MV-4-11 (cell line): ENCODE data around the gene NCAPD3.
"Not testable (repeated sequence)": the region's sequence is repeated elsewhere in the genome, so short reads cannot be mapped to it uniquely, and the experiment has no call there.

Source experiments
- DNase-seq: peaks from one replicate; lab custom pipeline; 2025; lab: John Stamatoyannopoulos, UW

NCAPD3 gene

GRCh38 chr11:134223836-134224709 lies at the start of gene NCAPD3, which contains the start of gene VPS26B:
Gene NCAPD3, minus strand, starts transcription at chr11:134223967. Its CDS starts 41 bp downstream, at chr11:134223926.
Gene VPS26B, plus strand, starts transcription at chr11:134224671. Its CDS starts 452 bp downstream, at chr11:134225123.
- DNase-seq, result peak; percentile 96

GRCh38 chr11:134273317-134273712 lies 49.5 kb upstream of the NCAPD3 start:
- DNase-seq, result no peak

GRCh38 chr11:134272381-134273316 lies 48.9 kb upstream of the NCAPD3 start:
- DNase-seq, result no peak

- DNase-seq, result no peak
Measured at GRCh38 chr11:134271978-134272377, 48.2 kb upstream of the NCAPD3 start.

GRCh38 chr11:134270250-134270714 lies 46.5 kb upstream of the NCAPD3 start:
- DNase-seq, result no peak

GRCh38 chr11:134267966-134268365 lies 44.2 kb upstream of the NCAPD3 start:
- no peak for DNase-seq

GRCh38 chr11:134267461-134267860 lies 43.7 kb upstream of the NCAPD3 start:
- DNase-seq, result no peak

- peak; percentile 81 for DNase-seq
Measured at GRCh38 chr11:134266841-134267251, 43.1 kb upstream of the NCAPD3 start.

GRCh38 chr11:134266440-134266839 lies 42.7 kb upstream of the NCAPD3 start:
- DNase-seq, result no peak

GRCh38 chr11:134264966-134265764 lies 41.4 kb upstream of the NCAPD3 start:
- no peak for DNase-seq

- peak; percentile 31 for DNase-seq
Measured at GRCh38 chr11:134261626-134262488, 38.1 kb upstream of the NCAPD3 start.

- no peak for DNase-seq
Measured at GRCh38 chr11:134260983-134261382, 37.2 kb upstream of the NCAPD3 start.

- DNase-seq, result peak; percentile 86
Measured at GRCh38 chr11:134260503-134260902, 36.7 kb upstream of the NCAPD3 start.

- DNase-seq, result no peak
Measured at GRCh38 chr11:134258577-134258976, 34.8 kb upstream of the NCAPD3 start.

- no peak for DNase-seq
Measured at GRCh38 chr11:134257101-134257500, 33.3 kb upstream of the NCAPD3 start.

- DNase-seq, result not testable (repeated sequence)
Measured at GRCh38 chr11:134255184-134255561, 31.4 kb upstream of the NCAPD3 start.

GRCh38 chr11:134254433-134255183 lies 30.8 kb upstream of the NCAPD3 start:
- peak; percentile 5 for DNase-seq

- DNase-seq, result peak; percentile 95
Measured at GRCh38 chr11:134253188-134253993, 29.6 kb upstream of the NCAPD3 start, which contains the start of the genes ACAD8 and THYN1. Gene ACAD8, plus strand, starts transcription at chr11:134253568. Its CDS starts 33 bp downstream, at chr11:134253601. Gene THYN1, minus strand, starts transcription at chr11:134253352. Its CDS starts 470 bp downstream, at chr11:134252882.
